ENCODE data around the gene SCRN2. TPM values are rescaled to one million over a fixed set of nuclear protein-coding genes. Genes with fewer than 3 reads are reported as not detected.

The SCRN2 gene
- total RNA-seq, 1 donor from 2014 or later: 59.0 TPM

DNA sequence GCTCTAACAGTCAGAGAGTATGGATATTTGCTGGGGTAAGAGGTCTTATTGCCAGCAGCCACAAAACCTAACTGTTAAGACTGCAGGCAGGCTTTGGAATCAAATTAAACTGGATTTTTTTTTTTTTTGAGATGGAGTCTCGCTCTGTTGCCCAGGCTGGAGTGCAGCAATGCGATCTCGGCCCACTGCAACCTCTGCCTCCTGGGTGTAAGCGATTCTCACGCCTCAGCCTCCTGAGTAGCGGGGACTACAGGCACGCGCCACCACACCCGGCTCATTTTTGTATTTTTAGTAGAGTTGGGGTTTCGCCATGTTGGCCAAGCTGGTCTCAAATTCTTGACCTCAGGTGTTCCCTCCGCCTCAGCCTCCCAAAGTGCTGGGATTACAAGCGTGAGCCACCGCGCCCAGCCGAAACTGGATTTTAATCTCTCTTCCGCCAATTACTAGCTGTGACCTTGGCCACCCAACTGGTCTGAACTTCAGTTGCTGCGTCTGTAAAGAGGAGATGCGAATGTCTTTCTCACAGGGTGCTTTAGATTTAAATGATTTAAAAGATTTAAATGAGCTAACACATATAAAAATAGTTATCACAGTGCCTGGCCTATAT is 10.6 kb downstream of the SCRN2 start:
- Mint-ChIP-seq H3K36me3 (ENCODE audit: insufficient read depth) (peaks cover 6% of the 10 kb centered on the region), H3K27me3 (no peaks in the 10 kb centered on the region), H3K27ac (peak overlapping the region; percentile 85), H3K4me1 (ENCODE audit: low read depth) (peaks cover 17% of the 10 kb centered on the region), H3K9me3 (ENCODE audit: low read depth) (no peaks in the 10 kb centered on the region), H3K4me3 (ENCODE audit: low read depth) (peak overlapping the region; percentile 88)
- DNase-seq (ENCODE audit: low spot score, unreplicated experiment): no peak
- TF ChIP-seq, protein P1, sequence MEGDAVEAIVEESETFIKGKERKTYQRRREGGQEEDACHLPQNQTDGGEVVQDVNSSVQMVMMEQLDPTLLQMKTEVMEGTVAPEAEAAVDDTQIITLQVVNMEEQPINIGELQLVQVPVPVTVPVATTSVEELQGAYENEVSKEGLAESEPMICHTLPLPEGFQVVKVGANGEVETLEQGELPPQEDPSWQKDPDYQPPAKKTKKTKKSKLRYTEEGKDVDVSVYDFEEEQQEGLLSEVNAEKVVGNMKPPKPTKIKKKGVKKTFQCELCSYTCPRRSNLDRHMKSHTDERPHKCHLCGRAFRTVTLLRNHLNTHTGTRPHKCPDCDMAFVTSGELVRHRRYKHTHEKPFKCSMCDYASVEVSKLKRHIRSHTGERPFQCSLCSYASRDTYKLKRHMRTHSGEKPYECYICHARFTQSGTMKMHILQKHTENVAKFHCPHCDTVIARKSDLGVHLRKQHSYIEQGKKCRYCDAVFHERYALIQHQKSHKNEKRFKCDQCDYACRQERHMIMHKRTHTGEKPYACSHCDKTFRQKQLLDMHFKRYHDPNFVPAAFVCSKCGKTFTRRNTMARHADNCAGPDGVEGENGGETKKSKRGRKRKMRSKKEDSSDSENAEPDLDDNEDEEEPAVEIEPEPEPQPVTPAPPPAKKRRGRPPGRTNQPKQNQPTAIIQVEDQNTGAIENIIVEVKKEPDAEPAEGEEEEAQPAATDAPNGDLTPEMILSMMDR (IDR thresholded peaks at IDR 0.05; ENCODE audit: unreplicated experiment): no peak

GRCh38 chr17:47829870-47830269 is 11.2 kb downstream of the SCRN2 start:
- DNase-seq (ENCODE audit: low spot score, unreplicated experiment): no peak
- Mint-ChIP-seq H3K4me3 (ENCODE audit: low read depth) (peak overlapping the region; percentile 88), H3K27ac (peak overlapping the region; percentile 20), H3K36me3 (ENCODE audit: insufficient read depth) (peaks cover 9% of the 10 kb centered on the region), H3K27me3 (no peaks in the 10 kb centered on the region), H3K9me3 (ENCODE audit: low read depth) (no peaks in the 10 kb centered on the region), H3K4me1 (ENCODE audit: low read depth) (peaks cover 17% of the 10 kb centered on the region)
- TF ChIP-seq, protein P1 (IDR thresholded peaks at IDR 0.05; ENCODE audit: unreplicated experiment): no peak

- Mint-ChIP-seq H3K4me1 (ENCODE audit: low read depth) (peaks cover 9% of the 10 kb centered on the region), H3K4me3 (ENCODE audit: low read depth) (no peak overlapping the region), H3K36me3 (ENCODE audit: insufficient read depth) (peaks cover 14% of the 10 kb centered on the region), H3K9me3 (ENCODE audit: low read depth) (no peaks in the 10 kb centered on the region), H3K27me3 (no peaks in the 10 kb centered on the region), H3K27ac (no peak overlapping the region)
- DNase-seq (ENCODE audit: low spot score, unreplicated experiment): no peak
- TF ChIP-seq, protein P1 (IDR thresholded peaks at IDR 0.05; ENCODE audit: unreplicated experiment): no peak
These were observed 17.6 kb downstream of the SCRN2 start for GRCh38 chr17:47823519-47823918.

DNA sequence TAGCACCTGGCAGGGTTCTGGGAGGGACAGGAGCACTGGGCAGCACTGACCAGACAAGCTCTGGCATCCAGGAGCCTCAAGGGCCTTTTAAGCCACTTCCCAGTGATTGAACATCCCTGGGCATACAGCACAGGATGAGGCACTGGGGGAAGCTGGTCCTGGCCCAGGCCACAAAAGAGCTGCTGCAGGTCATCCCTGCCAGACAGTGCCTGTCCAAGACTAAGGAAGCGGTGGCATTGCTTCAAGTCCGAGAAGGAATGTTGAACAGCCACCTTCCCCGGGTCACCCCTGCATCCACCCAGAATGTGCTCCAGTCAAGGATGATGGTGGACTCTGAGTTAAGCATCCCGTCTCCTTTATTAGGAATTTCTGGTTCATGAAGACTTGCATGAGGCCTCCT is 18.3 kb downstream of the SCRN2 start:
- H3K9me3 Mint-ChIP-seq (ENCODE audit: low read depth): no peaks in the 10 kb centered on the region
- no peaks in the 10 kb centered on the region for H3K27me3 Mint-ChIP-seq
- peaks cover 9% of the 10 kb centered on the region for H3K4me1 Mint-ChIP-seq (ENCODE audit: low read depth)
- H3K4me3 Mint-ChIP-seq (ENCODE audit: low read depth): peak overlapping the region; percentile 91
- no peak for DNase-seq (ENCODE audit: low spot score, unreplicated experiment)
- TF ChIP-seq, protein P1 (IDR thresholded peaks at IDR 0.05; ENCODE audit: unreplicated experiment): no peak
- no peak overlapping the region for H3K27ac Mint-ChIP-seq
- H3K36me3 Mint-ChIP-seq (ENCODE audit: insufficient read depth): peaks cover 14% of the 10 kb centered on the region

- Mint-ChIP-seq H3K27ac (peak within 1 kb of the TSS; percentile 71), H3K27me3 (no peaks in the 10 kb centered on the region), H3K9me3 (ENCODE audit: low read depth) (no peaks in the 10 kb centered on the region), H3K4me1 (ENCODE audit: low read depth) (peaks cover 9% of the 10 kb centered on the region), H3K4me3 (ENCODE audit: low read depth) (peak within 1 kb of the TSS; percentile 91), H3K36me3 (ENCODE audit: insufficient read depth) (peaks cover 14% of the 10 kb centered on the region)
- DNase-seq (ENCODE audit: low spot score, unreplicated experiment): peak; percentile 39
- TF ChIP-seq, protein P1 (IDR thresholded peaks at IDR 0.05; ENCODE audit: unreplicated experiment): no peak
These were observed 19.4 kb downstream of the SCRN2 start, which contains the start of gene OSBPL7 for GRCh38 chr17:47821424-47822391. Gene OSBPL7, minus strand, starts transcription at chr17:47821794. Its CDS starts 1,516 bp downstream, at chr17:47820278.
